GM18868 (cell line): ENCODE data around the gene ATXN10.

Source experiments
- ATAC-seq: cut with Tn5 transposase; IDR thresholded peaks from one replicate; pipeline ENCODE4 v1.9.1; 2021; ENCODE audit warnings: mild to moderate bottlenecking, moderate library complexity; ENCODE audit not compliant: unreplicated experiment

ATXN10 gene

DNA sequence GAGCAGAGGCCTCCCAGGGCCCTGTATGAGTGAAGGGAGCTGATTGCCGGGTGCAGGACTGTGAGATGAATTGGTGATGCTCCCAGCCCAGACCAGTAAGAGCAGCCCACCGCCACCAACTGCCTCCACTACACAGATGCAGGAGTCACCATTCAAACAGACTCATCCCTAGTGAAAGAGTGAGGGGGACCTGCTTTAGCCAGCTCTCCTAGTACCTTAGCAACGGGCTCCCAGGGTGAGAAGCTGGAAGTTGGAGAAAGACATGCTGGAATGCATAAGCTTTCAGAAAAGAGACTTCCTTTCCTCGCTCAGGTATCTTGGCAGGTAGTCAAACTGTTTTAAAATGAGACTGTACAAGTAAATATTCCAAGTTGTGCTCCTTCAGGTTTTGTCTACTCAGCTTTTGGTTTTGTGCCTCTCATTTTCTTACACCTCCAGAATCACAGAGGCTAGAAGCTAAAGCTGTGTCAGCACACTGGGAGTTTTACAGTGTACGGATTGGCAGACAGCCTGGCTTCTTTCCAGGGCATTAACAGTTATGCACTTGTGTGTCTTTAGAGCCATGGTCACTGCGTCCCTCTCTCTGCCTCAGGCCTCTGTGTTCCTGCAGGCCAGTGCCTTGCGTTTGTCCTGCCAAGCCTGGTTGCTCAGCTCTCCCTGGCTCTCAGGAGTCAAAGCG, 146.2 kb downstream of the ATXN10 start:
- ATAC-seq = no peak

GRCh38 chr22:45818424-45819085, 146.9 kb downstream of the ATXN10 start:
- no peak for ATAC-seq

DNA sequence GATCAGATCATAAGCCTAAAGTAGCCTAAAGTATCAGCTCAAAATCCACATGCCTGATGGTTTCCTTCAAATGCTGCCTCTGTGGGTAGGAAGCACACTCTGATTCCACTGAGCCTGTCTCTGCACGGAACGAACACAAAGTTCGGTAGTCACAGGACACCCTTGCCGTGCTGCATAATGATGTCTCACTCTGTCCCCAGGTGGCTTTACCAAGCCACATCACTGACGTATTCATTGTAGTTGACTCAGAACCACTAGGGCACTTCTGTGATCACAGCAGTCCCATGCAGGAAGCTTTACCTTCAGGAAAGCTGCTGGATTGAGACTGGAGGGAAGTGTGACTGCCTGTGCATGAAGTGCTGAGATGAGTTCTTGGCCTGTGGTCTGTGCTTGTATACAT, 147.7 kb downstream of the ATXN10 start:
- ATAC-seq = no peak

DNA sequence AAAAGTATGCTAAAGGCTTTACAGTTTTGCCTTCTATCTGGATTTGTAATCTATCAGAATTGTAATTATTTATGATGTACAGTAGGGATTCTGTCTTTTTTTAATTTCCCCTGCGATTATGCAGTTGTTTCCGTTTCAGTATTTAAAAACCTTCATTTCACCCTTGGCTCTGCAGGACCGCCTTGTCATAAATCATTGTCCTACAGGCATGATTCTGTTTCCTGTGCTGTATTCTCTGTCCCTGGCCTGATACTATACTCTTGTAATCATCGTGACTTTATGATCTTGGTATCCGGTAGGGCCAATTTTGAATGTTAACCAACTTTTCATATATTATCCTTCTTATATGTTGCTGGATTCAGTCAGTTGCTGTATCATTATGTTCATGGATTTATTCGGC, 151.7 kb downstream of the ATXN10 start:
- ATAC-seq = no peak

DNA sequence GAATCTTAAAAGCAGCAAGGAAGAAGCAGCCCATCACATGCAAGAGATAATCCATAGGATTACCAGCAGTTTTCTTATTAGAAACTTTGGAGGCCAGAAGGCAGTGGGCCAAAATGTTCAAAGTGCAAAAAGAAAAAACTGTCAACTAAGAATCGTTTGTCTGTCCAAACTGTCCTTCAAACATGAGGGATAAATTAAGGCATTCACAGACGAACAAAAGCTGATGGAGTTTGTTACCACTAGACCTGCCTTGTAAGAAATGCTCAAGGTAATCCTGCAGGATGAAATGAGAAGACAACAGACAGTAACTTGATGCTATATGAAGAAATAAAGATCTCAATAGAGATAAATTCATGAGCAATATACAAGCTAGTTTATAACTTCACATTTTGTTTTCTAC, 154.9 kb downstream of the ATXN10 start:
- ATAC-seq = no peak

- no peak for ATAC-seq
These were observed 157.2 kb downstream of the ATXN10 start for GRCh38 chr22:45828841-45829240.

- ATAC-seq = no peak
These were observed 159.1 kb downstream of the ATXN10 start for GRCh38 chr22:45830531-45831245.

GRCh38 chr22:45831394-45831793, 159.8 kb downstream of the ATXN10 start:
- no peak for ATAC-seq

DNA sequence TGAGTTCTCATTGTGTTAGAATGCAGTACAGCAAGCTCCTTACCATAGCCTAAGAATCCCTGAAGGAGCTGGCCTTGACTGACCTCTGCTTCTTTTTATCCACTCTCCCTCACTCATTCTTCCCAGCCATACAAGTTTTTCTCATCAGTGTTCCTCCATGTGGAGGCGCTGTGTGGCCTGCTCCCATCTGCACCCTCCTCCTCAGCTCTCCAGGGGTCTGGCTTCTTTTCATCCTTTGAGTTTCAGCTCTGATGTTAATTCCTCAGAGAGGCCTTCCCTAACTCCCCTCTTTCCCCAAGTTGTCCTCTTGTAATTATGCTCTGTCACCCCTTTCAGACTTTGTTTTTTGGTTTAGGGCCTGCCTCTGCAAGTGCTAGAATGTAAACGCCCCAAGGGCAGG, 160.5 kb downstream of the ATXN10 start:
- no peak for ATAC-seq

DNA sequence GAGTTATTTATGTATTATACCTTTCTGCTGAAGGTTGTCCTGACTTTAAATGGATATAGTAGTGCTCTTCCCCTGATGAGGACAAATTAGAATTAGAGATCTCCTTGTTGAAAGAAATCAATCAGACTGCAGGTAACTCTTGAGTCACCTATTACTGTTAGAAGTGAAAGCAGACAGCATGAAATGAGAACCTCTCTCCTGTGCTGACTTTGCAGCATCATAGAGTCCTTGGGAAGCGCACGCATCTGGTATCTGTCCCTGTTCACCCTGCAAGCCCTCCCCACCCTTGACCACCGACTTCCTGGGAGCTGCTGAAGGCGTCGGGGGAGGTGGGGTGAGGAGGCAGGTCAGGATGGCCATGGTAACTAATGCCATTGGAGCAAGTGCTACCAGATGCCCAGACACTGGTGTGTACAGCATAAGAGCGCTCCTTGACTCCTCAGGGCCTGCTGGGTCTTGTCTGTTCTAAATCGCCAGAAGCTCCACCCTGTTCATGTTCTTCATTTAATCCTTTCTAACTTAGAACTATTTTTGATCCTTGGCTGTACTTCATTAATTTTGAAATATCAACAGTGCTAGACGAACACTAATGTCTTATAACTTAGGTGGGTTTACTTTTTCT, 161.4 kb downstream of the ATXN10 start:
- ATAC-seq = no peak

DNA sequence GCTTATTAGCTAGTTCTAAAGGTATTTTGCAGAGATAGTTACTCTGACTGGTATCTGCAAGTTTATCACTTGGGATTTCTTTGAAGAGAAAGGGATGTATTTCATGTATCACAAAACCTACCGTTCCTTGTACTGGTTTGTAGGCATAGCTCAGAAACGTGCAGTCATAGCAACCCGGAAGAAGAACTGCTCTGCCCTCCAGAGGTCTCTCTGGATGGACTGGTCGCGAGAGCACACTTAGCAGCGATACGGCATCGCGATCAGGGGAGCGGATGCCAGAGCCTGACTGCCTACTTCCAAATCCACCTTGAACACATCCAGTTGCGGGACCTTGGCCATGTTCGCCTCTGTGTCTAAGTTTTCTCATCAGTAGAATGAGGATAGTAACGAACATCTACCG, 162.0 kb downstream of the ATXN10 start:
- no peak for ATAC-seq

DNA sequence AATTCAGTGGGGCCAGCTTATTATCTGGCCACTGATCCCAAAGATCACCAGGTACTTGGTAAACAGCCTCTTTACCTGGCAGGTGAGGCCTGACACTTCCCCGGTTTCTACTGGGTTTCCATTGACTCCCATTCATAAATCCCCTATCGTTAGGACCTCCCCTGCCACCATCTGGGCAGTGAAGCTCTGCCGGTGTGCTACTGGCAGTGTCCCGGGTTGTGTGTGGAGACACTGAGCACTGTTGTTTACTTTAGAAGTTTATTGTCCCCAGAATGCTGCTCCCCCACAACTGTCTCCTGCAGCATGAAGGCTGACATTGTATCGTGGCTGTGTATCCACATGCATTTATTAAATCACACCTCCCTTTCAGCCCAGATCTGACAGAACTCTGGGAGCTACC, 162.6 kb downstream of the ATXN10 start:
- ATAC-seq = no peak

- ATAC-seq = no peak
These were observed 163.2 kb downstream of the ATXN10 start for GRCh38 chr22:45834795-45835194.

DNA sequence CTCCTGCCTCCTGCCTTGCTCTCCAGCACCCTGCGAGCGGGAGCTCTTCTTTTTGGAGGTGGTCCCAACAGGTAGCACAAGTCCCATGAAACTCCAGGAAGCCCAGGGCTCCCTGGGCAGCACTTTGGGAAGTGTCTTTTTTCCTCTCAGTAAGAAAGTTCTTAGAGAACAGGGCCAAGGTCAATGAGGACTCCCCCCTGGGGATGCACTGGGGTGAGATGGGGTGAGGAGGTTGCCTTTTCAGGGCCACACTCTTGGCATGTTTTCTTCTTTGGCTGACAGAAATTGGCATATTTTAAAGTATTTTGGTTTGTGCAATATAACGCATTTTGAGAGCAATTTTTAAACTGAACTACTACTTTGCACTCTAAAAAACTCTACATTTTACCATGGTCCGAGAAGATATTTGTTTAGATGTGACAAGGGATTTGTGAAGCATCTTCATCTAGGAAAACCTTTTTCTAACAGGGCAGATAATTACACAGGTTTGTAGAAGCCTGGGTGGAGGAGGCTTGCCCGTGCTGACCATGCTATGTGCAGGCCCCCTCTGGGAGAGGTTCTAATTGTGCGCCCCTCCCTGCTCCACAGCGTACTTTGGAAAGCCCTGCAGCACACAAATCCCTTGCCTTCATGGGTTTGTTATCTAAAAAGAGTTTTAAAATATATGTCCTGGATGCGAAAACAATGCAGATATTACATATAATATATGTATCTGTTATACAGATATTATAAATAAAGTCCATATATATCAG, 165.0 kb downstream of the ATXN10 start:
- ATAC-seq = no peak

DNA sequence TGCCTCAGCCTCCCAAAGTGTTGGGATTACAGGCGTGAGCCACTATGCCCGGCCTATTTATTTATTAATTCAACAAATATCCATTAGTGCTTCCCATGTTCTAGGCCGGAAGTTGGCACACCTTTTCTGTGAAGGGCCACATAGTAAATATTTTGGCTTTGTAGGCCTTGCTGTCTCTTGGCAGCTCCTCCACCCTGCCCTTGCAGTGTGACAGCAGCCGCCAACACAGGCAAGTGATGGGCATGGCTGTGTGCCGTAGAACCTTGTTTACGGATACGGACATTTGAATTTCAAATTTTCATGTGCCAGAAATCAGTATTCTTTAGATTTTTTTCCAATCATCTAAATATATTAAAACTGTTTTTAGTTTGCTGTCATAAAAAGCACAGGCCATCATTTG, 165.9 kb downstream of the ATXN10 start:
- no peak for ATAC-seq

GRCh38 chr22:45838305-45838887, 166.8 kb downstream of the ATXN10 start:
- ATAC-seq = no peak

DNA sequence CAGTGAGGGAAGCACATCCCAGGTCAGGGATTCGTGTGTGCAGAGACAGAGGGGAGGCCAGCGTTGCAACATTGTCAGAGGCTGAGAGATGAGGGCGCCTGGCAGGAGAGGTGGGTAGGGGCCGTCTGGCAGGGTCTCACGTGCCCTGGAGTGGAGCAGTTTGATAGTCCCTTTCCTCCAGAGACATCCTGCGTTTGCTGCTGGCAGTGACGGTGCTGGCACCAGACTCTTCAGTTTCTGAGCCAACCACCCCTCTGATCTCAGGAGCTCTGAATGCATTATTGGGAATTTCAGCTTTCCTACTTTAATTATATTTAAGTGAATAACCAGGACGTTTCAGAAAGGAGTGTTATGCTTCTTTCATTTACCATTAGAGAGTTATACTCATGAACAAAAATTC, 168.8 kb downstream of the ATXN10 start:
- no peak for ATAC-seq

DNA sequence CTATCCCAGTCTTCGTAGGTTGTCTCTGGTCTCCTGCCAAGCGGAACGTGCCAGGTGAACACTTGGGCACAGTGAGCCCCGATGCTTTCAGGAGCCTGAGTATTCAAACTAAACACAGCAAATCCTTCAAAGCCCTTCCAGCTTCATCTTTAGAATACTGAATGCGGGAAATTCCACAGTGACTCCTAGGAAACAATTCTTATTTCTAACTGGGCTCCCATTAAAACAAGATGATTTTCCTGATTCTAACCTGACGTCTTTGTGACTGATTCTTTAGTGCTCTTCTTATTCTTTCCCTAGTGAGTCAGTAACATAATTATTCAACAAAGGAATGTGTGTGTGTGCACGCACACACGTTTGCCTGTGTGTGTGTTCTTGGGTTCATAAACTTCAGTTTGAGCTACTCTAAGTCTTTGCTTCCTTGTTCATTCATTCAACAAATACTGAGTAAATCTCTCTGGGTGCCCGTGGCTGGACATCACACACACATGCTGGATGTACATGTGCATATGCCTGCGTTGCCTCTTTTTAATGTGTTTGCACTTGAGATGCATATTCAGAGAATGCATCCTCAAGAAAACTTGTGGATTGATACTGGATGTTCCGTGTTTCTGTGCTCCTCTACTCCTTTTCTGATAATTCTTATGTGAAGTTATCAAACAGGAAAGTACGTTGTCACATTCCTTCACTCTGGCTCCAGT, 170.8 kb downstream of the ATXN10 start:
- no peak for ATAC-seq

- ATAC-seq = no peak
These were observed 171.4 kb downstream of the ATXN10 start for GRCh38 chr22:45843031-45843430.

DNA sequence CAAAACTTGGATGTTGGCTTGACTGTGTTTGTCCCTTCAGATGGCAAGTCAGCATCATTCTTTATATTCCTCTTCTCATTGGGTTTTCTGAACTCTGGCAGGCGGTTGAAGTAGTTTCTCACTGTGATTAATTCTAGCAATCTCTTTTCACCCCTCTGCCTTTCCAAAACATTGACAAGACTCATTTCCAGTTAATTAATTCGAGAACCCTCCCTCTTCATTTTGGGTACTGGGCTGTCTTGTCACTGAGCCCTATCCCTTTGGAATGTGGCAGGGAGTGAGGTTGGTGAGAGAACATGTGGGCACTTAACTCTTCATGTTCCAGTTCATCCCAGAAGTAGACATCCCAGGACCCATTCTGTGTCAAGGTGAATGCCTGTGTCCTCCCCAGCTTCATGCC, 172.4 kb downstream of the ATXN10 start:
- ATAC-seq = no peak
